CD4-positive, alpha-beta T cell treated with Interleukin-6 at 100 ng/mL for 8 hours (primary cell): Measurements from ENCODE around the gene MGAT4A.
A peak's percentile ranks its signal among the peaks of the same experiment; 100 is the strongest.

Experiments
- DNase-seq: peaks from one replicate; pipeline ENCODE4 v3.0.0-alpha.2; 2020; ENCODE audit warnings: mixed read lengths, low spot score

MGAT4A gene

GRCh38 chr2:98731041-98731893 lies at the start of gene MGAT4A:
MGAT4A (minus strand) TSS chr2:98731132; CDS start chr2:98726332, 4,800 bp downstream.
- DNase-seq, result peak; percentile 80

DNA sequence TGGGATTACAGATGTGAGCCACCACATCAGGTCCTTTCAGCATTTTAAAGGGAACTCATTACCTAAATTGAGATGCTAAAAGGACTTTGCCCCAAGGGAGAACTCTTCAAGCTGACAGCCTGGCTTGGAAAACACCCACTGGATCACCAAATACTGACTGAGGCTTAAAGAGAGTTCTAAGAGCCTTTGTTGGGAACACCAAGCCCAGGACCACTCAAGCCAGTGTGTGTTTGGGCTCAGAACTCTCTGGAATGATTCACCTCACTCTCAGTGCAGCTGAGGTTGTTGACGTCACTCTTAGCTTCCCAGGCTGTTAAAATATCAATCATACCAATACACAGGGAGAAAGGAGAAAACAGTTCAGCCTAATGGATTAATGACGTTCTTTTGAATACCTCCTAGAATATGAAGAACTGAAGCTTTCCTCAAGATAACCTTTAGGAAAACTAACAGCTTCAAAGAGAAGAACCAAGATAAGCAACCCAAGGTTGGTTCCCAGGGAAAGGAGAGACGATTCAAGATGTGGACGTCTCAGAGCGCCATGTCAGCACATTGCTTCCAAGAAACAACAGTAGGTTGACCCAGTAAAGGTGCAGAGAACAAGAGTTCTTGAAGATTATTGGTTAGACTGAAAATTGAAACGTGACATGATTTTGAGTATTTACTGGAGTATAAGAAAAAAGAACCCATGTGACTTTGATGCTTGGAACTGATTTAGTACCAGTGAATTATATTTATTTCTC lies 48.0 kb upstream of the MGAT4A start:
- no peak for DNase-seq

DNA sequence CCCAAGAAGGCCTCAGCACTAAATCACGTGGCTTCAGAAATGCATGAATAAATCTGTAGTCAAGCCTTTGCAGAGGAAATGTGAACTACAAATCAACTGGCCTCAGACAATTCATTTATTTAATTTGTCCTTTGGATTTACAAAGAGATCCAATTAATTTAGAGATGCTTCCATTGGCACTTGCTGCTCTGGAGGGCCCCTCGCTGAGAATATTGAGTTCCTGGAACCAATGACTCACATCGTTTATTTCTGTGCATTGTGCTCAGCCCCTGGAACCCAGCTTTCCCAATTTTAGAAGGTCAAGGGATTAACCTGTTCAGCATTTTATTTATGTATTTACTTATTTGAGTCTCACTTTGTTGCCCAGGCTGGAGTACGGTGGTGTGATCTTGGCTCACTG lies 47.2 kb upstream of the MGAT4A start:
- no peak for DNase-seq

DNA sequence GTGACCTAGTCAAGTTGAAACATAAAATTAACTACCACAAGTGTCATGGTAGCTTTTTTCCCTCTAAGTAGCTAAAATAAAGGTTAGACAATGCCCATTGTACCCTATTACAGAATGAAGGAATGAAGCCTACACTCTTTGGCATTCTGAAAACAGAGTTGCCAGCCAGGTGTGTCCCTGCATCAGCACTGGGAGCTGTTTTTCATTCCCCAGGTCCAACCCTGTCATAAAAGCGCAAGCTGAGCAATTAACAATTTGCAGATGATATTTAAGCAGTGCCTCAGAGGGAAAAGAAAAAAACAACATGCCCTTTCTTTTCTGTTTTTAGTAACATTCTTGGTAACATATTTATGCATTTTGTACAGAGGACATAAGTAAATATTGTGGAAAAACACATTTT lies 46.8 kb upstream of the MGAT4A start:
- DNase-seq, result no peak

GRCh38 chr2:98777076-98777475 lies 46.1 kb upstream of the MGAT4A start:
- no peak for DNase-seq

GRCh38 chr2:98776136-98776535 lies 45.2 kb upstream of the MGAT4A start:
- no peak for DNase-seq

DNA sequence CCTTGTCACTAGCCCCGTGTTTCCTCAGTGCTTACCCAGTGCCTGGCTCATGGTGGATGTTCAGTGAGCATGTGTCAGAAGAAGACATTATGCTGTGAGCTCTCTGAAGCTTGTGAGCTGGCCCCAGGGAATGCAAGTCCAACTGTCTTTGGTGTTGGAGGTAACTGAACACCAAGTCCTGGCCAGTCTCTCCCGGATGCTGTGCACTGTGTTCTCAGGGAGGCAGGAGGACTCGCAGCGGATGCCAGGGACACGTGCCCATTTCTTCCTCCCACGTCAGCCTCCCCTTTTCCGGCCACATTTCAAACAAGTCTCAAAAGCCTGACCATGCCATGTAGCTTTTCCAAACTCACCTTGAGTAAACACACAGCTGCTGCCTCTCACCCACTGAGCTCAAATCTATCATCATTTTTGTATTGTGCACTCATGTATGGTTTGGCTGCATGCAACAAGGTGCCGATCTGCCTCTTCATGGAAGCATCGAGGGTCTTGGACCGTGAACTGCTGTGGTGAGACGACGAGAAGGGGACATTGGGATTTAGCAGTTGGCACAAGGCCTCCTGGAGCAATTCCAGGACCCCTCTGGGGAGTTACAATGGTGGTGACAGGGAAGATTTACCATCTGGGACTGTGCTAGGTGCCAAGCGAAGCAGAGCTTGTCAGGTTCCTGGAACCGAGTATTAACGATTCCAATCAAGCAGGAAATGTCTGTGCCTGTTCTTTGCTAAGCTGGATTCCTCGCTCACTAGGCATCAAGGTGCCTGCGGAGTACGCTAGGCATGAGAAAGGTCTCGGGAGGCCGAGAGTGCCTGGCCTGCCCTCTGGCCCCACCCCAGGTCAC lies 44.4 kb upstream of the MGAT4A start:
- DNase-seq, result no peak

GRCh38 chr2:98773907-98774306 lies 43.0 kb upstream of the MGAT4A start:
- DNase-seq, result no peak

DNA sequence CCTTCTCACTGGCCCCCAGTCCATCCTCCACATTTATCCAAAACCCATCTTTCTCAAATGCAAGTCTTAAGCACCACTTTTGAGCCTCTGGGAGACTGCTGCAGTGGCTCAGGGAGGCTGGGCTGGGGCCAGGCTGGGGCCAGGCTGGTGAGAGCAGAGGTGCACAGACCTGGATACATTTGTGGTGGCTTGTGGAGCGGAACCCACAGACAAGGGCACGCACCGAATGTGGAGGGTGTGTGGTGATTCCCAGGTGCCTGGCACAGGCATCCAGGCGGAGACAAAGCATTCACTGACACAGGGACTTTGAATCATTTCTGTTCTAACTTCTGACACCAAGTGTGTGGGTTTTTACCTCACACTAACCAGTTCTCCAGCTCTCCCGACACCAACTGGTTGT lies 42.2 kb upstream of the MGAT4A start:
- DNase-seq, result no peak

DNA sequence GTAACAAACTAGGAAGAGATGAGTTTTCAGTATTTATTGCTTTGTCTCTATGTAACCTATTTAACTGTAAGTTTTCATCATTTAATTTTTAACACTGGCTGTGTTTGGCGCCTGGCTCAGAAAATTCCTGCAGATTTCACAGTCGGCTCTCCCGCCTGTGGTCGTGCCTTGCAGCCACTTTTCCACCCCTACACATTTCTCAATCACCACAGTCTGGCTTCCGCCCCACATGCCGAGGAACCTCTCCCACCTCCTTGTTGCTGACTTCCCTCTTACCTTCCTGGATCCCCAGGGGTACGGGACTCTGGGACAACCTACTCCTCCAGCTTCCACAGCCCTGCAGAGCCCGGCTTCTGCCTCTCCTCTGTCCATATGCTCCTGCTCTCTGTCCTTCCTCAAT lies 41.6 kb upstream of the MGAT4A start:
- DNase-seq, result no peak

GRCh38 chr2:98771721-98772524 lies 41.0 kb upstream of the MGAT4A start:
- peak; percentile 85 for DNase-seq

- DNase-seq, result no peak
Measured at GRCh38 chr2:98771264-98771663, 40.3 kb upstream of the MGAT4A start.

GRCh38 chr2:98769784-98770183 lies 38.9 kb upstream of the MGAT4A start:
- peak; percentile 38 for DNase-seq

GRCh38 chr2:98769114-98769476 lies 38.2 kb upstream of the MGAT4A start:
- DNase-seq, result no peak

DNA sequence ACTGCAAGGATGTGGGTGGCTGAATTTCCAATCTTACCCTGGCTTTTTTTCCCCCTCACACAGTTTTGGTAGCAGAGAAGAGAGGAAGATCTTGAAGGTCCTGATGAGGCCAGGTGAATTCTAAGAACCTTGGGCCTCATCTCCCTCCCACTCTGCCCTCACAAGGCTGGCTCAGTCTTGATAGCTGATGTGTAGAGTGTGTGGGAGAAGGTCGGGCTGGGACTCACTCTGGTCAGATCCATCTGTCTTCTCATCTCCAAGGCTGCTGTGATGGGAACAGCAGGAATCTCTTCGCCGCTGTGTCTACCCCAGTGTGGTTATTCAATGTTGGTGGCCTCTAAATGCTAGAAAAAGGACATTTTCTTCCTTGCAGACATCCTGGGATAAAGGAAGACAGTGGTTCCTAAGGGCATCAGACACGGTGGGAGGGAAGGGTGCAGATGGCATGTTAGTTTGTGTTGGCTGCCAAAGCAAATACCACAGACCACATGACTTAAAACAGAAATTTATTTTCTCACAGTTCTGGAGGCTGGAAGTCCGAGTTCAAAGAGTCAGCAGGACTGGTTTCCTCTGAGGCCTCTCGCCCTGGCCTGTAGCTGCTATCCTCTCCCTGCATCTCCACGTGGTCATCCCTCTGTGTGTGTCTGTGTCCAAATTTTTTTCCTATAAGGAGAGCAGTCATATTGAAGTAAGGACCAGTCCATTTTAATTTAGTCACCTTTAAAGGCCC lies 37.6 kb upstream of the MGAT4A start:
- peak; percentile 33 for DNase-seq

DNA sequence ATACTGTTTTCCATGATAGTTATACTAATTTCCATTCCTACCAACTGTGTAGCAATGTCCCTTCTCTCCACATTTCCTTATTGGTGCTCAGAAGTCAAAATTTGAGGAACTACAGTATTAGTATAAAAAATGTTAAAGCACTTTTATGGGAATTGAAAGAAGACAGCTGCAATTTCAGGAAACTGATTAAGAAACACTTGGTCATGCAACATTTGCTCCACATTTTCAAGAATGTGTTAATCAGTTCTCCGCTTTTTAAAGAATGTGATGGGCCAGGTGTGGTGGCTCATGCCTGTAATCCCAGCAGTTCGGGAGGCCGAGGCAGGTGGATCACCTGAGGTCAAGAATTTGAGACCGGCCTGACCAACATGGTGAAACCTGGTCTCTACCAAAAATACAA lies 33.6 kb upstream of the MGAT4A start:
- DNase-seq, result no peak

- DNase-seq, result no peak
Measured at GRCh38 chr2:98763209-98763951, 32.4 kb upstream of the MGAT4A start.

GRCh38 chr2:98761909-98762308 lies 31.0 kb upstream of the MGAT4A start:
- DNase-seq, result no peak

DNA sequence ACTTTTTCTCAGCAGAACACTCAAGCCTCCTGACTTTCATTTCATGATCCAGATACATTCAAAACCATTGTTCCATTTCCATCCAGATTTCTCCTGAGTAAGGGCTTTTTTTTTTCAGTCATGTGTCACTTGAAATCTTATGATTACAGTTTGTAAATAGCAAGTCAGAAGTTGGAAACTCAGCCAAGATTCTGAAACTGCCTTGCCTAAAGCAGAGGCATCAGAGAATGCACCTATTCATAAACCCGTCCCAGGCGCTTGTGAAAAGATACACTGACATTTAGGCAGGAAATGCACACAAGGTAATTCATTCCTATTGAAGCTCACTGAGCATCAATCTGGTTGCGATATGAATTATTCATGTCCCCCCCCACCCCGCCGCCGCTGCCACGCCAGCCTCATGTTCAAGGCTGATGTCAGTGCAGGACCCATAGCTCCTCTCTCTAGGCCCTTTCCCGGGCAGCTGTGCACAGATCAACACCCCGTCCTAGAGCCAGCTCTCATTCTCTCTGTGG lies 30.4 kb upstream of the MGAT4A start:
- peak; percentile 63 for DNase-seq
